ENCODE results near the gene ZDHHC11B.
"Not testable (repeated sequence)": the region's sequence is repeated elsewhere in the genome, so short reads cannot be mapped to it uniquely, and the experiment has no call there.

GRCh38 chr5:807719-808514, 23.4 kb upstream of the ZDHHC11B start:
- not testable (repeated sequence) for TF ChIP-seq CTCF (conservative IDR thresholded peaks at IDR 0.05 in 1 of 2, IDR thresholded peaks at IDR 0.05 in 1 of 2; ENCODE audit: extremely low read depth in 1 of 2, insufficient read depth in 1 of 2, low read depth in 1 of 2, low read length in 2 of 2); EZH2 (IDR thresholded peaks at IDR 0.05; ENCODE audit: borderline replicate concordance, low read length)

Data from mammary epithelial cell (primary cell).